ENCODE measurements around the gene PRKAG2. TPM values are rescaled to one million over a fixed set of nuclear protein-coding genes. Genes with fewer than 3 reads are reported as not detected.
"Not testable (repeated sequence)": the region's sequence is repeated elsewhere in the genome, so short reads cannot be mapped to it uniquely, and the experiment has no call there.

Gene PRKAG2
- polyA plus RNA-seq, 3 donors, result 29.2 to 59.8 (median 30.9) TPM

DNA sequence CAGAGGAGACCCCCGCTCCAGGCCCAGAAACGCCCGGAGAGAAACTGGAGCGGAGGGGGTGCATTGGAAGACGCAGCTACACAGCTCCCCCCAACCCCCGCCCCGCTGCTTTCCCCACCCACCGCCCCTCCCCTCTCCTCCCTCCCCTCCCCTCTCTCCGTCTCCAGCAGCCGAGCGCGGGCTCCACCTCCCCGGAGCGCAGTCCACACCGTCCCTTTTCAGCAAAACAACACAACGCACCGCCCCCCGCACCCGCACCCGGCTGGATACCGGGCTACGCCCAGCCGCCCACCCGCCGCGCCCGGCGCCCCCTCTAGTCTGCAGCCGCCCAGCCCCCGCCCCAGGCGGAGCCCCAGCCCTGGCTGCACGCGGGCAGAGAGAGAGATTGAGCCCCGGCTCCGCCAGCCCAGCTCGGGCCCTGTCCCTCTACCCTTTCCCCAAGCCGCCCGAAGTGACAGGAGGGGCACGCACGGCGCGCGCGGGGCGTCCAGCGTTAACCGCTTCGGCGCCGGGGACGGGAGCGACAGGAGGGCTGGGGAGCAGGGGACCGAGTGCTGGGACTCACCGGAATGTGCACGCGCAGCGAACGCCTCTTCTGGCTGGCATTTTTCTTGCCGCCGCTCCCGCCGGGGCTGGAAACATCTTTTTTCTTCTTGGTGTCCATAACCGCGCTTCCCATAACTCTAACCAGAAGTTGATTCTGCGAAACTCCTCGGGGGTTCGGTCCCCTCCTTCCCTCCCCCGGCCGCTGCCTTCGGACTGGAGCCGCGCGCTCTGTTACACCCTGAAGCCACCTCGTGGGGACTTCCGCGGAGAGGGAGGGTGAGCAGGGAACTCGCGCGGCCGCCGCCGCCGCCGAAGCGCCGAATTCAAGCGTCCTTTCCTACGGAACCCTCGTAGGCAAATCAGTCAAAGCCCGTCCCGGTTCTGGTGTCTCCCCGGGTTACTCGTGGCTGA is 695 bp downstream of the PRKAG2 start:
- peak overlapping the region; percentile 95 to 98 (median 97) for H3K27ac Mint-ChIP-seq
- H4K20me1 ChIP-seq (ENCODE audit: insufficient read depth, low read length), result peaks cover 38% of the 10 kb centered on the region
- TF ChIP-seq, protein P1, sequence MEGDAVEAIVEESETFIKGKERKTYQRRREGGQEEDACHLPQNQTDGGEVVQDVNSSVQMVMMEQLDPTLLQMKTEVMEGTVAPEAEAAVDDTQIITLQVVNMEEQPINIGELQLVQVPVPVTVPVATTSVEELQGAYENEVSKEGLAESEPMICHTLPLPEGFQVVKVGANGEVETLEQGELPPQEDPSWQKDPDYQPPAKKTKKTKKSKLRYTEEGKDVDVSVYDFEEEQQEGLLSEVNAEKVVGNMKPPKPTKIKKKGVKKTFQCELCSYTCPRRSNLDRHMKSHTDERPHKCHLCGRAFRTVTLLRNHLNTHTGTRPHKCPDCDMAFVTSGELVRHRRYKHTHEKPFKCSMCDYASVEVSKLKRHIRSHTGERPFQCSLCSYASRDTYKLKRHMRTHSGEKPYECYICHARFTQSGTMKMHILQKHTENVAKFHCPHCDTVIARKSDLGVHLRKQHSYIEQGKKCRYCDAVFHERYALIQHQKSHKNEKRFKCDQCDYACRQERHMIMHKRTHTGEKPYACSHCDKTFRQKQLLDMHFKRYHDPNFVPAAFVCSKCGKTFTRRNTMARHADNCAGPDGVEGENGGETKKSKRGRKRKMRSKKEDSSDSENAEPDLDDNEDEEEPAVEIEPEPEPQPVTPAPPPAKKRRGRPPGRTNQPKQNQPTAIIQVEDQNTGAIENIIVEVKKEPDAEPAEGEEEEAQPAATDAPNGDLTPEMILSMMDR (IDR thresholded peaks at IDR 0.05), result no peak
- no peaks in the 10 kb centered on the region for H3K27me3 ChIP-seq (ENCODE audit: control insufficient read depth in 2 of 2, insufficient read depth in 2 of 2, low read length in 2 of 2)
- peaks cover 38% of the 10 kb centered on the region for H3K4me1 Mint-ChIP-seq
- 0% methylated on average over 75 of the region's 93 CpGs for WGBS (ENCODE audit: insufficient coverage)
- peaks cover 18 to 19% of the 10 kb centered on the region in 2 donors for H3K36me3 Mint-ChIP-seq
- peak; percentile 49 to 79 (median 72) for DNase-seq
- peaks cover 0 to 3% (median 0%) of the 10 kb centered on the region in 3 donors for H3K27me3 Mint-ChIP-seq (ENCODE audit: low read depth in 3 of 3)
- peaks cover 4 to 18% of the 10 kb centered on the region in 2 donors for H3K36me3 ChIP-seq (replicated peaks in 1 of 2; ENCODE audit: control insufficient read depth in 1 of 2, insufficient read depth in 2 of 2, low read length in 2 of 2)
- no peaks in the 10 kb centered on the region for H3K9me3 ChIP-seq (replicated peaks in 1 of 2; ENCODE audit: control insufficient read depth in 1 of 2, insufficient read depth in 1 of 2, low read length in 2 of 2)
- H3K4me3 ChIP-seq (replicated peaks in 1 of 3; ENCODE audit: low read depth in 2 of 3, low read length in 3 of 3), result peak overlapping the region; percentile 82 to 99 (median 98)
- H3K4me1 ChIP-seq (ENCODE audit: control insufficient read depth in 1 of 2, insufficient read depth in 2 of 2, low read length in 2 of 2), result peaks cover 24 to 49% of the 10 kb centered on the region in 2 donors
- peak overlapping the region; percentile 97 for H3K27ac ChIP-seq (ENCODE audit: low read depth in 1 of 2, low read length in 2 of 2)
- H3K4me3 Mint-ChIP-seq, result peak overlapping the region; percentile 99
- peak overlapping the region; percentile 46 for H2AFZ ChIP-seq (ENCODE audit: insufficient read depth, low read depth, low read length, poor library complexity, severe bottlenecking)
- peaks cover 0 to 3% (median 0%) of the 10 kb centered on the region in 7 donors for H3K9me3 Mint-ChIP-seq
- H3K79me2 ChIP-seq (ENCODE audit: insufficient read depth, low read length), result peaks cover 52% of the 10 kb centered on the region
- peak overlapping the region; percentile 99 for H3K9ac ChIP-seq (ENCODE audit: insufficient read depth, low read length, poor library complexity, severe bottlenecking)
- intact Hi-C loops (cut with micrococcal nuclease), result loop anchor here (2.0 to 10.0 kb wide), 6 partner anchors 39 to 119 kb away; no protein-coding TSS in a partner anchor
- peak overlapping the region; percentile 91 for H3K4me2 ChIP-seq (replicated peaks; ENCODE audit: extremely low read depth, low read length, poor library complexity, severe bottlenecking)

DNA sequence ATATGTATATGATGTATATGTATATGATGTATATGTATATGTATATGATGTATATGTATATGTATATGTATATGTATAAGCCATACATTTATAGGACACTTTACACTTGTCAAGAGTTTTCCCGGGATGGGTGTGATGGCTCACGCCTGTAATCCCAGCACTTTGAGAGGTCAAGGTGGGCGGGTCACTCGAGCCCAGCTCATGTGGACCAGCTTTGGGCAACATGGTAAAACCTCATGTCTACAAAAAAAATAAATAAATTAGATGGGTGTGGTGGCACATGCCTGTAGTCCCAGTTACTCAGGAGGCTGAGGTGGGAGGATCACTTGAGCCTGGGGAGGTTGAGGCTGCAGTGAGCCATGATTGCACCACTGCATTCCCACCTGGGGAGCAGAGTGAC is 2.4 kb downstream of the PRKAG2 start:
- H3K36me3 ChIP-seq (replicated peaks in 1 of 2; ENCODE audit: control insufficient read depth in 1 of 2, insufficient read depth in 2 of 2, low read length in 2 of 2), result peaks cover 4 to 18% of the 10 kb centered on the region in 2 donors
- peaks cover 69% of the 10 kb centered on the region for H3K79me2 ChIP-seq (ENCODE audit: insufficient read depth, low read length)
- peak overlapping the region in 5 of 7 donors; percentile 2 to 97 (median 95) for H3K27ac Mint-ChIP-seq
- not testable (repeated sequence) for H3K27me3 ChIP-seq (ENCODE audit: control insufficient read depth in 2 of 2, insufficient read depth in 2 of 2, low read length in 2 of 2); H2AFZ ChIP-seq (ENCODE audit: insufficient read depth, low read depth, low read length, poor library complexity, severe bottlenecking); H3K27me3 Mint-ChIP-seq (ENCODE audit: low read depth in 3 of 3); H3K9me3 ChIP-seq (replicated peaks in 1 of 2; ENCODE audit: control insufficient read depth in 1 of 2, insufficient read depth in 1 of 2, low read length in 2 of 2); DNase-seq; H3K9me3 Mint-ChIP-seq
- peaks cover 36 to 66% of the 10 kb centered on the region in 2 donors for H3K4me1 ChIP-seq (ENCODE audit: control insufficient read depth in 1 of 2, insufficient read depth in 2 of 2, low read length in 2 of 2)
- peak overlapping the region; percentile 91 for H3K4me2 ChIP-seq (replicated peaks; ENCODE audit: extremely low read depth, low read length, poor library complexity, severe bottlenecking)
- peak overlapping the region in 1 of 3 experiments; percentile 99 for H3K4me3 ChIP-seq (replicated peaks in 1 of 3; ENCODE audit: low read depth in 2 of 3, low read length in 3 of 3)
- no CpG with 5 or more reads among the region's 4 CpGs for WGBS (ENCODE audit: insufficient coverage)
- peak overlapping the region in 1 of 2 donors; percentile 97 for H3K27ac ChIP-seq (ENCODE audit: low read depth in 1 of 2, low read length in 2 of 2)
- peak overlapping the region; percentile 99 for H3K4me3 Mint-ChIP-seq
- H4K20me1 ChIP-seq (ENCODE audit: insufficient read depth, low read length), result peaks cover 55% of the 10 kb centered on the region
- peak overlapping the region; percentile 99 for H3K9ac ChIP-seq (ENCODE audit: insufficient read depth, low read length, poor library complexity, severe bottlenecking)
- peaks cover 54% of the 10 kb centered on the region for H3K4me1 Mint-ChIP-seq
- intact Hi-C loops (cut with micrococcal nuclease), result loop anchor here in 1 of 2 donors (10.0 kb wide), 1 partner anchor 120 kb away; no protein-coding TSS in a partner anchor
- peaks cover 25 to 26% of the 10 kb centered on the region in 2 donors for H3K36me3 Mint-ChIP-seq
